ENCODE results near the gene CCZ1B.
"Not testable (repeated sequence)": the region's sequence is repeated elsewhere in the genome, so short reads cannot be mapped to it uniquely, and the experiment has no call there.

DNA sequence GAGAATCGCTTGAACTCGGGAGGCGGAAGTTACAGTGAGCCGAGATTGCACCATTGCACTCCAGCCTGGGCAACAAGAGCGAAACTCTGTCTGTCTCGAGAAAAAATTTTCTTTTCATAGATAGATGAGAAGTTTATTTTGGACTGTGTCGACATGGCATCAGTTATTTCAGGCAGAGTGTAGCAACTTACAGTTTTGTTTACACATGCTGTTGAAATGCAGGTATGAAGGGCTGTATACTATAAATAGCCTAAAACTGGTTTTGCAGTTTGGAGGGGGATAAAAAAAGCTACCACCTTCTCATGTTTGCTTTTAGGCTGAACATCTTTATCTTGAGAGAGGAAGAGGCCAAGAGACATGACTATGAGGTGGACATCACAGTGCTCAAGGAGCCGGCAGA lies 28.0 kb downstream of the CCZ1B start:
- TF ChIP-seq, protein P1, sequence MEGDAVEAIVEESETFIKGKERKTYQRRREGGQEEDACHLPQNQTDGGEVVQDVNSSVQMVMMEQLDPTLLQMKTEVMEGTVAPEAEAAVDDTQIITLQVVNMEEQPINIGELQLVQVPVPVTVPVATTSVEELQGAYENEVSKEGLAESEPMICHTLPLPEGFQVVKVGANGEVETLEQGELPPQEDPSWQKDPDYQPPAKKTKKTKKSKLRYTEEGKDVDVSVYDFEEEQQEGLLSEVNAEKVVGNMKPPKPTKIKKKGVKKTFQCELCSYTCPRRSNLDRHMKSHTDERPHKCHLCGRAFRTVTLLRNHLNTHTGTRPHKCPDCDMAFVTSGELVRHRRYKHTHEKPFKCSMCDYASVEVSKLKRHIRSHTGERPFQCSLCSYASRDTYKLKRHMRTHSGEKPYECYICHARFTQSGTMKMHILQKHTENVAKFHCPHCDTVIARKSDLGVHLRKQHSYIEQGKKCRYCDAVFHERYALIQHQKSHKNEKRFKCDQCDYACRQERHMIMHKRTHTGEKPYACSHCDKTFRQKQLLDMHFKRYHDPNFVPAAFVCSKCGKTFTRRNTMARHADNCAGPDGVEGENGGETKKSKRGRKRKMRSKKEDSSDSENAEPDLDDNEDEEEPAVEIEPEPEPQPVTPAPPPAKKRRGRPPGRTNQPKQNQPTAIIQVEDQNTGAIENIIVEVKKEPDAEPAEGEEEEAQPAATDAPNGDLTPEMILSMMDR (IDR thresholded peaks at IDR 0.05; ENCODE audit: low read depth, low read length), result not testable (repeated sequence)
- not testable (repeated sequence) for TF ChIP-seq MAX (IDR thresholded peaks at IDR 0.05; ENCODE audit: low read depth, low read length)

All from NB4 (cell line).